Umbilical cord (tissue), 2 donors: ENCODE measurements around the gene ACER1. TPM values are rescaled to one million over a fixed set of nuclear protein-coding genes. Genes with fewer than 3 reads are reported as not detected.
A peak's percentile ranks its signal among the peaks of the same experiment; 100 is the strongest.
"Not testable (repeated sequence)": the region's sequence is repeated elsewhere in the genome, so short reads cannot be mapped to it uniquely, and the experiment has no call there.

Experiments
- DNase-seq: peaks from one replicate; pipeline ENCODE4 v3.0.0-alpha.2; 2015; ENCODE audit warnings: low spot score
- total RNA-seq: library from RNA; depleted of rRNA; stranded (reverse); fragments of >200 nt; gene quantifications from one replicate; pipeline ENCODE4 v1.2.3, GENCODE V29; 2014; ENCODE audit warnings: low replicate concordance; ENCODE audit not compliant: insufficient read depth

ACER1 gene
- total RNA-seq, 1 donor from 2014 or later, result not detected

DNA sequence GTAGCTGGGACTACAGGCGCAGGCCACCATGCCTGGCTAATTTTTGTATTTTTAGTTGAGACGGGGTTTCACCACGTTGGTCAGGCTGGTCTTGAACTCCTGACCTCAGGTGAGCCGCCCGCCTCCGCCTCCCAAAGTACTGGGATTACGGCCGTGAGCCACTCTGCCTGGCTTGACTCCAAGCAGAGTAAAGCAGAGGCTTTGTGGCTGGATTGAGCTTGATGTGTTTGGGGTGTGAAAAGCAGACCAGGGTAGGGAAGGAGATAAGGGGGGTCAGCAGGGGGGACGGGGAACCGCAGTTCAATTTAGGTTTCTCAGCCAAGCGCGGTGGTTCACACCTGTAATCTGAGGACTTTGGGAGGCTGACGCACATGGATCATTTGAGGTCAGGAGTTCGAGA is 23.8 kb upstream of the ACER1 start:
- no peak for DNase-seq

GRCh38 chr19:6355321-6356040 is 22.1 kb upstream of the ACER1 start:
- not testable (repeated sequence) for DNase-seq

DNA sequence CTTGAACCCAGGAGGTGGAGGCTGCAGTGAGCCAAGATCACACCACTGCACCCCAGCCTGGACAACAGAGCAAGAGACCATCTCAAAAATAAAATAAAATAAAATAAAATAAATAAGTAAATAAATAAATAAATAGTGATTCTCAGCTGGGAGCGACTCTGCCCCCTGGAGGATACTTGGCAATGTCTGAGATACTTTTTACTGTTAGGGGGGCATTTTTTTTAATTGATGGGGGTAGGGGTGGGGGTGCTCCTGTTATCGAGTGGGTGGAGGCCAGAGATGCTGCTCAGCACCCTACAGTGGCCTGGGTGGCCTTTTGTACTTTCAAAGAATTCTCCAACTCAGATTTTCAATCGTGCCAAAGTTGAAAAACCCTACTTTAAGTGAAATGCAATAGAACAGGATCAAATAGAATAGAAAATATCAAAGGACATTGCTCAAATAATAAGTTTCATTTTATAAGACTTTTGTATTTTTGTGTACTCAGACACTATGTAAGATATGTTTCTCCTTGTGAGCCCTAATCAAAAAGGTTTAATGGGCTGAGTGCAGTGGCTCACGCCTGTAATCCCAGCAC is 20.8 kb upstream of the ACER1 start:
- DNase-seq, result no peak

DNA sequence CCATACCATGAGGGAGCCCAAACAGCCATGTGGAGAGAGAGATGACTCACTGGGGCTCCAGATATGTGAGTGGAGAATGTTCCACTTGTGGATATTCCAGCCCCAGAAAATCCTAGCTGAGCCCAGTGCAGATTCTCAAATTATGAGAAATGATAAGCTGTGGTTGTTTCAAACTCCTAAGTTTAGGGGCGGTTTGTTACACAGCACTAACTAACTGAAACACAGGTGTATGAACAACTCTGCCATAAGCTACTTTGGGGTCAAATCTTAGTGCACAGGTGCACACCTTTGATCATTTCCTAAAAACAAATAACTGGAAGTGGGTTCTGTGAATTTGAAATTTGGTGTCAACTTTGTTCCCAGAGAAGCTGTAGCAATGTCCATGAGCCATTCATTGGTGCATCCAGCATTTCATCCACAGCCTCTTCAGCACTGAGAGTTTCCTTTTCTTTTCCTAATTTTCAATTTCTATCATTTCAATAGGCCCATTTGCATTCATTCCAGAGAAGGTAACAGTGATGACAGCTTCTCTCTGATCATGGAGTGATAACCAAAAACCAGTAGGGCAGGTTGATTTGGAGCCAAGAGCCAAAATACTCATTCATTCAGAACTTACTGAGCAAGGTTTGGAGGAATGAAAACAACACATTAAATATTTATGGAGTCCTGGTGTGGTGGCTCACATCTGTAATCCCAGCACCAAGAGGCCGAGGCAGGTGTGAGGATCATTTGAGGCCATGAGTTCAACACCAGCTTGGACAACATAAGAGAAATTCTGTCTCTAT is 19.2 kb upstream of the ACER1 start:
- peak; percentile 31 for DNase-seq

GRCh38 chr19:6350688-6351087 is 17.3 kb upstream of the ACER1 start:
- DNase-seq, result no peak

DNA sequence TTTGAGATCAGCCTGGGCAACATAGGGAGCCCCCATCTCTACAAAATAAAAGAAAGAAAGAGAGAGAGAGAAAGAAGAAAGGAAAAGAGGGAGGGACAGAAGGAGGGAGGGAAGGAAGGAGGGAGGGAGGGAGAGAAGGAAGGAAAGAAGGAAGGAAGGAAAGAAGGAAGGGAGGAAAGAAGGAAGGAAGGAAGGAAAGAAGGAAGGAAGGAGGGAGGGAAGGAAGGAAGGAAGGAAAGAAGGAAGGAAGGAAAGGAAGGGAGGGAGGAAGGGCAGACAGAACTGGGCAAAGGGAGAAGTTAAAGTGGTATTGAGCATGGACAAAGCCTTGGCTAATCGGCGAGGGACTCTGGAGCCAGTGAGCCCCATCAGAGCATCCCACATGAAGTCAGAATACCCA is 15.9 kb upstream of the ACER1 start:
- DNase-seq, result not testable (repeated sequence)

DNA sequence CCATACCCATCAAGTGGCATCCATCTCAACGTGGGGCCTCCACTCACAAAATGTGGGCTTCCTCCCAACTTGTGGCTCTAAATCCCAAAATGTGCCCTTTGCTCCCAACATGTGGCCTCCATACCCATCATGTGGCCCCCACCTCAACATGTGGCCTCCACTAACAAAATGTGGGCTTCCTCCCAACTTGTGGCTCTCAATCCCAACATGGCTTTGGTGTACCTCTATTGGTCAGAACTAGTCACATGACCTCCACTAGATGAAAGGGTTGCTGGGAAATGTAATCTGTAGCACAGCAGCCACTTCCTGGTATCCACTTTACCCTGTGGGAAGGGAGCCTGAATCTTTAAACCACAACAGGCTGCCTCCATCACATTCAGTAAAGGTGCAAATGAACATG is 10.1 kb upstream of the ACER1 start:
- DNase-seq, result no peak

DNA sequence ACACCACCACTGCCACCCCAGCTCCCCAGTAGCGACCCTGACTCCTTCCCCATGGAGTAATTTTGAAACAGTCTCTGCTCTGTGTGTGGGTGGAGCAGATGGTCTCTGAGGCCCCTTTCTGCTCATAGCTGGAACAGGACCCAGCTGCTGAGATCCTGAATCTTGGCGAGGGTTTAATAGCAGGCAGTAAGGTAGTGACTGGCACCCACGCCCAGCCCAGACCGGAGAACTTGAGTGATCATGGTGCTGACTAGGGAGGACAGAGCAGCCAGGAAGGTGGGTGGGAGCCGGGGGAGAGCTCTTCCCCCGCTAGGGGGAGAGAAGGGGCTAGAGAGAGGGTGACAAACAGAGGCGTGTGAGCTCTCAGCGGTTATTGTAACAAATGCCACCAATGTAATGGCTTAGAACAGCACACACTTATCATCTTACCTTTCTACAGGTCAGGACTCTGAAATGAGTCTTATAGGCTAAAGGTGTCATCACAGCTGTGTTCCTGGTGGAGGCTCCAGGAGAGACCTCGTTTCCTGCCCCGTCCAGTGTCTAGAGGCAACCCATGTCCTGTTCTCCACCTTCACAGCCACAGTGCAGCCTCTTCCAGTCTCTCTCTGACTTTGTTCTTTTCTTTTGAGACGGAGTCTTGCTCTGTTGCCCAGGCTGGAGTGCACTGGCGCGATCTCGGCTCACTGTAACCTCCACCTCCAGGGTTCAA is 7.2 kb upstream of the ACER1 start:
- peak; percentile 17 for DNase-seq

- no peak for DNase-seq
Measured at GRCh38 chr19:6334490-6335285, 1.3 kb upstream of the ACER1 start.

DNA sequence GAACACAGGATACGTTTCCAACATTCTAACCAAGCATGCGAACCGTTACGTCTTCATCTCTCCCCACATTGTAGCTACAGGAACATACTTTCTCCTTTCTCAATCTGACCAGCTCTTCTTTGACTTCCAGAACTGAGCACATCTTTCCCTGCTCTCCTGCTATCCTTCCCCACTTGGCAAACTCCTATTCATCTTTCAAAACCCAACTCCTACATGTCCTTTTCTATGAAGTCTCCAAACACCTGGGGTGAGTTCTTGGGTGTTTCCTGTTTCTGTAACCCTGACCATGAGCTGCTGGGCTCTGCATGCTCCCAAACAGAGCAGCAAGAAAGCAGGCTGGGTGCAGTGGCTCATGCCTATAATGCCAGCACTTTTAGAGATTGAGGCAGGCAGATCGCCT is 6.6 kb downstream of the ACER1 start:
- DNase-seq, result no peak

- no peak for DNase-seq
Measured at GRCh38 chr19:6325614-6326013, 7.8 kb downstream of the ACER1 start.

DNA sequence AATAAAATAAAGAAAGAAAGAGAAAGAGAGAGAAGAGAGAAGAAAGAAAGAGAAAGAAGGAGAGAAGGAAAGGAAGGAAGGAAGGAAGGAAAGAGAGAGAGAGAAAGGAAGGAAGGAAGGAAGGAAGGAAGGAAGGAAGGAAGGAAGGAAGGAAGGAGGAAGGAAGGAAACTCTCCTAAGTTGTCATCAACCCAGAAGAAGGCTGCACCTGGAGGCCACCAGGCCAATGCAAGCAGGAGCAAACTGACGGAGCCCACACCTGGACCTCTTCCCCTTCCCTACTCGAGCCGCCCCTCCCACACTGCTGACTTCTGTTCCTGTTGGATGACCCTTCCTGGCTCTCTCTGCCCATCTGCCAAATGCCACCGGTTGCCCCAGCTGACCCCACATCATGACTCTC is 8.7 kb downstream of the ACER1 start:
- DNase-seq, result no peak

DNA sequence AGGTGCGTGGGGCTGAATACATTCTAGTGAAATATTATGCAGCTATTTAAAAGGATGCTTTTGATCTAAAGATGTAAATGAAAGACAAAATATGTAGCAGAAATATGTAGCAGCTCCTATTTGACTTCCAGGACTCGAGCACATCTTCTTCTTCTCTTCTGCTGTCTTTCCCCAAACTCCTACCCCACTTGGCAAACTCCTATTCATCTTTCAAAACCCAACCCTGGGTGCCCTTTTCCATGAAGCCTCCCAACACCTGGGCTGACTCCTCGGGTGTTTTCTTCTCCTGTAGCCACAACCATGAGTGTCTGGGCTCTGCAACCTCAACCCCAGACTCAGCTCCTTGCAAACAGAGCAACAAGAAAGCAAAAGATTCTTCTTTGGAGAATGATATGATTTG is 11.1 kb downstream of the ACER1 start:
- no peak for DNase-seq

- no peak for DNase-seq
Measured at GRCh38 chr19:6319376-6319775, 14.0 kb downstream of the ACER1 start.

GRCh38 chr19:6318772-6319171 is 14.6 kb downstream of the ACER1 start:
- no peak for DNase-seq

DNA sequence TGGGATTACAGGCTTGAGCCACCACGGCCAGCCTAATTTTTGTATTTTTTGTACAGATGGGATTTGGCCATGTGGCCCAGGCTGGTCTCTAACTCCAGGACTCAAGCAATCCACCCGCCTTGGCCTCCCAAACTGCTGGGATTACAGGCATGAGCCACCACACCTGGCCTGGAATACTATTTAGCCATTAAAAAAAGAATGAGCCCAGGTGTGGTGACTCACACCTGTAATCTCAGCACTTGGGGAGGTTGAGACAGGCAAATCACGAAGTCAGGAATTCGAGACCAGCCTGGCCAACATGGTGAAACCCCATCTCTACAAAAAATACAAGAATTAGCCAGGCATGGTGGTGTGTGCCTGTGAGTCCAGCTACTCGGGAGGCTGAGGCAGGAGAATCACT is 17.8 kb downstream of the ACER1 start:
- not testable (repeated sequence) for DNase-seq

GRCh38 chr19:6313398-6313969 is 19.9 kb downstream of the ACER1 start:
- DNase-seq, result no peak

- DNase-seq, result no peak
Measured at GRCh38 chr19:6312018-6312417, 21.4 kb downstream of the ACER1 start.

GRCh38 chr19:6298413-6298812 is 35.0 kb downstream of the ACER1 start:
- no peak for DNase-seq

DNA sequence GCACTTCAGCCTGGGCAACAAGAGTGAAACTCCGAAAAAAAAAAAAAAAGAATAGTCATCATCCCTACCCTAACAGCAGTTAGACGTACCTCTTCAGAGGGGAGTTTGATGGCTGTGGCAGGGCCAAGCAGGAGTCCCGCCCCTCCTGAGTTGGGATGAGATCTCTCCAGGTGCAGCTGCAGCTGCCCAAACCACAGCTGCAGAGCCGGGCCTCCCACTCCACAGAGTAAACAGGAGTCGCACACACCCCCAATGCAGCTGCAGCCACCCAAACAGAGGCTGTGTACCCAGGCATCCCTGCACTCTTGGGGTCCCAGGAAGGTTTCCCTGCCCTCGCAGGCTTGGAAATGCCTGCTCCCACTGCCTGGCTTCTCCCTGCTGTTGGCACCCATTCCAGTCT is 36.2 kb downstream of the ACER1 start:
- no peak for DNase-seq

DNA sequence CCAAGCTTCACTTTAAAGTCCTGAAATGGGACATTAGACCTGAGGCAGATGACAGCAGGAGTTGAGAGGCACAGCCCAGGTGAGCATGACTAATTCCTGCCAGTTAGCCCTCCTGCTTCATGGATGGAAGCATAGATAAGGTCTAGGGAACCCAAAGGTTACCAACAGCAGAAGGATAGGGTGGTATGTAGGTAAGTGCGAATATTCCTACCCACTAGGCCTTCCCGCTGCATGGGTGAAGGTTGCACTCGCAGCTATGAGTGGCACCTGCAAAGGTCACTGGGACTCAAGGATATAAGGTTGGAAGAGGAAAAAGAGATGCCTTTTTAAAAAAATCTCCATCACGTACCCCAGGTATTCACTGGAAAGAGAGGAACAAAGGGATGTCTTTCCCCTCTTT is 41.4 kb downstream of the ACER1 start:
- DNase-seq, result no peak
